Measurements from ENCODE around the gene NPLOC4. TPM values are rescaled to one million over a fixed set of nuclear protein-coding genes. Genes with fewer than 3 reads are reported as not detected.

Gene NPLOC4
- total RNA-seq, 1 donor from 2014 or later: 44.1 TPM

GRCh38 chr17:81582341-81582740 lies 54.6 kb downstream of the NPLOC4 start:
- H3K36me3 ChIP-seq: no peaks in the 10 kb centered on the region
- H3K27ac ChIP-seq: no peak overlapping the region
- H4K20me1 ChIP-seq (ENCODE audit: low read depth): peaks cover 5% of the 10 kb centered on the region
- no peaks in the 10 kb centered on the region for H3K4me1 ChIP-seq
- H3F3A ChIP-seq (ENCODE audit: low read depth): no peaks in the 10 kb centered on the region
- H3K27me3 ChIP-seq: no peaks in the 10 kb centered on the region
- no peak overlapping the region for H3K4me3 Mint-ChIP-seq
- no peak for DNase-seq (ENCODE audit: low spot score)
- TF ChIP-seq EZH2phosphoT487 (IDR thresholded peaks at IDR 0.05): no peak
- TF ChIP-seq EZH2 (IDR thresholded peaks at IDR 0.05): no peak
- TF ChIP-seq CTCF (IDR thresholded peaks at IDR 0.05): no peak
- H3K79me2 ChIP-seq (ENCODE audit: low read depth): no peaks in the 10 kb centered on the region
- H3K9me3 ChIP-seq (ENCODE audit: low read depth): no peaks in the 10 kb centered on the region
- H3K4me1 Mint-ChIP-seq: peaks cover 3% of the 10 kb centered on the region
- H2AFZ ChIP-seq (replicated peaks): no peak overlapping the region
- no peak overlapping the region for H3K9ac ChIP-seq
- H3K27me3 Mint-ChIP-seq (ENCODE audit: insufficient read depth, low read depth): peaks cover 11% of the 10 kb centered on the region
- H3K36me3 Mint-ChIP-seq: peaks cover 27% of the 10 kb centered on the region
- no peak overlapping the region for H3K4me2 ChIP-seq
- no peaks in the 10 kb centered on the region for H3K9me3 Mint-ChIP-seq
- no peak overlapping the region for H3K4me3 ChIP-seq
- H3K27ac Mint-ChIP-seq: no peak overlapping the region

- Histone ChIP-seq H3F3A (ENCODE audit: low read depth) (no peaks in the 10 kb centered on the region), H2AFZ (replicated peaks) (no peak overlapping the region), H3K9me3 (ENCODE audit: low read depth) (no peaks in the 10 kb centered on the region), H3K9ac (no peak overlapping the region), H3K4me1 (no peaks in the 10 kb centered on the region), H3K79me2 (ENCODE audit: low read depth) (no peaks in the 10 kb centered on the region), H4K20me1 (ENCODE audit: low read depth) (peaks cover 5% of the 10 kb centered on the region), H3K27ac (no peak overlapping the region), H3K27me3 (no peaks in the 10 kb centered on the region), H3K36me3 (no peaks in the 10 kb centered on the region), H3K4me3 (no peak overlapping the region), H3K4me2 (no peak overlapping the region)
- no peak overlapping the region for H3K4me3 Mint-ChIP-seq
- H3K4me1 Mint-ChIP-seq: peaks cover 3% of the 10 kb centered on the region
- no peak for DNase-seq (ENCODE audit: low spot score)
- peaks cover 11% of the 10 kb centered on the region for H3K27me3 Mint-ChIP-seq (ENCODE audit: insufficient read depth, low read depth)
- TF ChIP-seq CTCF (IDR thresholded peaks at IDR 0.05): no peak
- peaks cover 26% of the 10 kb centered on the region for H3K36me3 Mint-ChIP-seq
- H3K27ac Mint-ChIP-seq: no peak overlapping the region
- no peaks in the 10 kb centered on the region for H3K9me3 Mint-ChIP-seq
Measured at GRCh38 chr17:81581758-81582157, 55.2 kb downstream of the NPLOC4 start.

- Mint-ChIP-seq H3K27me3 (ENCODE audit: insufficient read depth, low read depth) (peaks cover 11% of the 10 kb centered on the region), H3K4me3 (no peak overlapping the region)
Measured at GRCh38 chr17:81580481-81580880, 56.4 kb downstream of the NPLOC4 start.

More at GRCh38 chr17:81580481-81580880, 56.4 kb downstream of the NPLOC4 start:
- H3K9ac ChIP-seq: peak overlapping the region; percentile 42
- no peak overlapping the region for H3K4me3 ChIP-seq
- no peak overlapping the region for H3K27ac ChIP-seq
- H3K9me3 ChIP-seq (ENCODE audit: low read depth): no peaks in the 10 kb centered on the region
- H3K36me3 Mint-ChIP-seq: peaks cover 22% of the 10 kb centered on the region
- H3K27ac Mint-ChIP-seq: peak overlapping the region; percentile 64
- H3K79me2 ChIP-seq (ENCODE audit: low read depth): no peaks in the 10 kb centered on the region
- H3K9me3 Mint-ChIP-seq: no peaks in the 10 kb centered on the region
- peaks cover 3% of the 10 kb centered on the region for H3K4me1 Mint-ChIP-seq
- no peak for DNase-seq (ENCODE audit: low spot score)
- peaks cover 5% of the 10 kb centered on the region for H3K36me3 ChIP-seq
- H2AFZ ChIP-seq (replicated peaks): no peak overlapping the region
- no peaks in the 10 kb centered on the region for H3K4me1 ChIP-seq
- H4K20me1 ChIP-seq (ENCODE audit: low read depth): peaks cover 5% of the 10 kb centered on the region
- H3K27me3 ChIP-seq: no peaks in the 10 kb centered on the region
- H3F3A ChIP-seq (ENCODE audit: low read depth): no peaks in the 10 kb centered on the region
- H3K4me2 ChIP-seq: no peak overlapping the region
- TF ChIP-seq EZH2 (IDR thresholded peaks at IDR 0.05): no peak
- no peak for TF ChIP-seq EZH2phosphoT487 (IDR thresholded peaks at IDR 0.05)
- no peak for TF ChIP-seq CTCF (IDR thresholded peaks at IDR 0.05)

Data from neural progenitor cell (in vitro differentiated cells).